NCI-H1436 treated with DMSO at 0.1 percent for 48 hours (cell line): ENCODE measurements around the gene SKP1.
"Not testable (repeated sequence)": the region's sequence is repeated elsewhere in the genome, so short reads cannot be mapped to it uniquely, and the experiment has no call there.

Experiments
- DNase-seq: peaks from one replicate; lab custom pipeline; 2025; lab: John Stamatoyannopoulos, UW

Gene SKP1

GRCh38 chr5:134176511-134177368, at the start of gene SKP1:
TSS of gene SKP1 (minus strand) at chr5:134176950. CDS start at chr5:134174022, 2,928 bp downstream.
- peak; percentile 22 for DNase-seq

DNA sequence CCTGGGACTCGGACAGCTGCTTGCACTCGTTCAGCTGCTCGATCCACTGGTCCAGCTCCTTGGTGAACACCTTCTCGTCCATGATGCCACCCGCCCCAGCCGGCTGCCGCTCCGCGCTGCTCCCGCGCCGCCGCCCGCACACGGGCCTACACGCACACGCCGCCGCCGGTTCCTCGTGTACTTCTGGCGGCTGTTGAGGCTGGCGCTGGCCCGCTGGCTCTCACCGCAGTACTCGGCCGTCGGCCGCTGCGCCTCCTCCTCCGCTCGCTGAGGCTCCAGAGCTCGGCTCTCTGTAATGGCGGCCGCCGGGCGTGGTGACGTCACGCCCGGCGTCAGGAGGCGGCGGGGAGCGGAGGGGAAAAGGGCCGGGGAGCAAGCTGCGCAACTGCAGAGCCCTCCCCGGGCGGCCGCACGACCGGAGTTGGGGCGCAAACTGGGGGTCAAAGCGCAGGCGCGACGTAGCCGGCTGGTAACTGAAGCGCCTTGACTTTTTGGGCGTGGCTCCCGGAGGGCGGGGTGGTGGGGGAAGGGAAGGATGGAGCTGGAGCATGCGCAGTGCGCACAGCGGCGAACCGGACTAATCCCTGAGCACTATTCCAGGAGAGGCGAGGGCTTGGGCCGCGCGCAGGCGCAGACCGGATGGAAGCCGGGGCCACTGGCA, 49.2 kb upstream of the SKP1 start, which contains the start of gene PPP2CA:
PPP2CA (minus strand) TSS at position 294 of the 661 bp plus-strand sequence; CDS start at position 82, 212 bp downstream.
- DNase-seq = peak; percentile 92

DNA sequence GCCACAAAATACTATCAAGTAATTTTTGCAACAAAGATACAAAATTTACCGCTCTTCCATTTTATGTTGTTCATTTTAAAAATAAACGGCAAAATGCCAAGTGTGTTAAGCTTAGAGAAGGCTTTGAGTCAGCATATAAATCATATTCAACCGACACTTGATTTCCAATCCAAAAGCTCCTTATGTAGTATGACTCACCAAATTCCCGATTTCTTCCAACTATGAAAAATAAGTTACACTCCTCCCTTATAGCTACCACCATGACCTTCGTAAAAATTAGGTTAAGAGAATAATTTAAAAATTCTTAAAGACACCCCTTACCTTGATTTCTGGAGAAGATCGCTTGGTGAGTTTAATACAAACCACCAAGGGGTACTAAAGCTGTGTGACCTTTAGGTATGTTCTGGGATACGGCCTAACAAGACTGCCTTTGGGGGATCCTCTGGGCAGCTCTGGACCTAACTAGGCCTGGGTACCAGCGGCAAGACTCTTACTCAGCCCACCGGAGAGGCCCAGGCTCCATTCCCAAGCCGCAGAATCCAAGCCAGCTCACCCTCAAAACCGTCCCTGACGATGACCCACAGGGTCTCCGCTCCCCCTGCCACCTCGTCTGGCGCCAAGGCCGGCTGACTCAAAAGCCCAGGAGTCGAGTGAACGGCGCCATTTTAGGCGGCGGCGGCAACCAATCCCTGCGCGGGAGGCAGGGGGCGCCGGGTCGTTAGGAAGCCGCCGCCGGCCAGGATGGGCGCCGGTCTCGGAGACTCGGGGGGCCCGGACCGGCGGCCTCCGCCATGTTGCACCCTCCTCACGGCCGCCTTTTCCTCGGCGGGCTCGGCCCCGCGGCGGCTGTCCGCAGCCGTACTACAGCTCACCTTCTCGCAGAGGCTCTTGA, 48.4 kb upstream of the SKP1 start:
- DNase-seq = no peak

GRCh38 chr5:134223406-134224248, 46.9 kb upstream of the SKP1 start:
- DNase-seq = no peak

GRCh38 chr5:134221690-134222089, 44.9 kb upstream of the SKP1 start:
- DNase-seq = not testable (repeated sequence)

GRCh38 chr5:134215757-134216156, 39.0 kb upstream of the SKP1 start:
- no peak for DNase-seq

DNA sequence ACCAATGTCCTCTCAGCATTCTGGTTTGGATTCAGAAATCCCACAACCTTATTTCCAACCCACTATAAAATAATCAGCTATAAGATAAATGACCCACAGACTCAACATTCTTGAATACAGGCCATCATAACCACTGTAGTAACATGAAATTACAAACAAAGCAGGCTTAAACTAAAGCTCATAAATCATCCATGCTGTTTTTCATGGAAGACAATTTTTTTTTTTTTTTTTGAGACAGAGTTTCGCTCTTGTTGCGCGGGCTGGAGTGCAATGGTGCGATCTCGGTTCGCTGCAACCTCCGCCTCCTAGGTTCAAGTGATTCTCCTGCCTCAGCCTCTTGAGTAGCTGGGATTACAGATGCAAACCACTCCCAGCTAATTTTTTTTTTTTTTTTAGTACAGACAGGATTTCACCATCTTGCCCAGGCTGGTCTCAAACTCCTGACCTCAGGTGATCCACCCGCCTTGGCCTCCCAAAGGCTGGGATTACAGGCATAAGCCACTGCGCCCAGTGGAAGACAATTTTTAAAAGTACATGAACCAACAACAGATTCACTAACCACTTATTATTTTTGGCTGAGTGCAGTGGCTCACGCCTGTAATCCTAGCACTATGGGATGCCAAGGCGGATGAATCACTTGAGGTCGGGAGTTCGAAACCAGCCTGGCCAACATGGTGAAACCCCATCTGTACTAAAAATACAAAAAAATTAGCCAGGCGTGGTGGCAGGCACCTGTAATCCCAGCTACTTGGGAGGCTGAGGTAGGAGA, 34.7 kb upstream of the SKP1 start:
- not testable (repeated sequence) for DNase-seq

- DNase-seq = no peak
Measured at GRCh38 chr5:134209477-134210245, 32.9 kb upstream of the SKP1 start.

- DNase-seq = no peak
Measured at GRCh38 chr5:134207696-134208095, 30.9 kb upstream of the SKP1 start.

DNA sequence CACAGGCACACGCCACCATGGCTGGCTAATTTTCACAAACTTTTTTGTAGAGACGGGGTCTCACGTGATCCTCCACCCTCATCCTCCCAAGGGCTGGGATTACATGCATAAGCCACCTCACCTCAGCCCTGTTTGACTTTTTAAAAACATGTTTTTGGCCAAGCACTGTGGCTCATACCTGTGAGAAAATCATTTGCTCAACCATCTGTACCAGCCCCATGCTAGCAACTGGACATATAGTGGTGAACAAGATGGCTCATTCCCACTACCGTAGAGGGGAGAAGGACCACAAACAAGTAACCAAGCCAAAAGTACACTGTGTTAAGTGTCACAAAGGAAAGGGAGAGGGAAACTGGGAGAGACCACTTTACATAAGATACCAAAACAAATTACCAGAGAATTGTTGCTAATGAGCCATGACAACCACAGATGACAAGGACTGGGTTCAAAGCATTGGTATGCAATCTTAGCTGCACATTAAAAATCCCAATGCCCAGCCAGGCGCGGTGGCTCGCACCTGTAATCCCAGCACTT, 29.9 kb upstream of the SKP1 start:
- DNase-seq = no peak

DNA sequence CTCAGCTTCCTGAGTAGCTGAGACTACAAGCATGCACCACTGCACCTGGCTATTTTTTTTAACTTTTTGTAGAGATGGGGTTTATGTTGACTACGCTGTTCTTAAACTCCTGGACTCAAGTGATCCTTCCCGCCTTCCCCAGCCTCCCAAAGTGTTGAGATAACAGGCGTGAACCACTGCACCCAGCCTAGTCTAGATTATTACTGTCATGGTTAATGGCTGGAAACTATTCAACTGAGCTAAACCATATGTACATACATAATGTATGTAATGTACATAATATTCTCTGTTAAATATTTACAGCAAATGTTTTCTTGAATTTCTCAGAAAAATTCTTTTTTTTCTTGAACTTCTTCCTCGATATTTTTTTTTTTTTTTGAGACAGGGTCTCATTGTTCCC, 27.8 kb upstream of the SKP1 start:
- no peak for DNase-seq

DNA sequence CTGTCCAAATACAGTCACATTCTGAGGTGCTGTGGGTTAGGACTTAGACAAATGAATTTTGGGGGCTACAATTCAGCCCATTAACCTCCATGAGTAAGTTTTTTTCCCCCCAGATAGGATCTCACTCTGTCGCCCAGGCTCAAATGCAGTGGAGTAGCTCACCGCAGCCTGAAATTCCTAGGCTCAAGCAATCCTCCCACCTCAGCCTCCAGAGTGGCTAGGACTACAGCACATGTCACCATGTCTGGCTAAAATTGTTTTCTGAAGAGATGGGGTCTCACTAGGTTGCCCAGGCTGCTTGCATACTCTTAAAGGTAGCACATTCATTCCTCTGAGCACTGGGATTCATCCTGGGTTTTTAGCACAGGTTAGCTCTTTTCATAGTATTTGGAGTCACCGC, 26.9 kb upstream of the SKP1 start:
- no peak for DNase-seq

DNA sequence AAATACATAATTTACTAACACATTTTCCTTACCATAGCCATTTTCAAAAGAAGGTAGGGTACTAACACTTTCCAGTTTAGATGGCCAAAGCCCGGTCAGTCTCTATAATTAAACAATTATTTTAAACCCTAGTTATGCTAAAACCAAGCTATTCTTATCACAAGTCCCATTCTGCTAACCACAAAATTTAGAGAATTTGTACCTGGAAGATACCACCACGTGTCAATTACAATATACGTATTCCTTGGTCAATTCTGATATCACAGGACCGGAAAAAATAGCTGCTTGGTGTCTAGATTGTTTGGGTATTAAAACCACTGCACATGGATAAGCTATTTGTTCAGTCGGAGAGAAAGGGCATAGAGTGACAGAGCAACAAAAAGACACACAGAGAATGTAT, 18.9 kb upstream of the SKP1 start:
- DNase-seq = no peak

DNA sequence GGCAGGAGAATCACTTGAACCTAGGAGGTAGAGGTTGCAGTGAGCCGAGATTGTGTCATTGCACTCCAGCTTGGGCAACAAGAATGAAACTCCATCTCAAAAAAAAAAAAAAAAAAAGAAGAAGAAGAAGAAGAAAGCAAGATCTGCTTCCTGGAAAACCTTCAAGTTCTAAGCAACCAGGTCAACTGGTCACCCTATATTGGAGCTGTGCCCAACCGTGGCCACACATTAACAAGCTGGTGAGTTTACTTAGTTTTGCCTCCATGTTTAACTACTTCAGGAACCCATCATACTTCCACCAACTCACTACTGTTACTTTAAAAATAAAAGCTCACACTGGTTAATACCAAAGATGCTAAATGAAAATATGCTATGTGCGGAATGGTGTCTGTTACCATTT, 12.3 kb upstream of the SKP1 start:
- no peak for DNase-seq

- no peak for DNase-seq
Measured at GRCh38 chr5:134188092-134188491, 11.3 kb upstream of the SKP1 start.

- DNase-seq = no peak
Measured at GRCh38 chr5:134184155-134185135, 7.7 kb upstream of the SKP1 start.

DNA sequence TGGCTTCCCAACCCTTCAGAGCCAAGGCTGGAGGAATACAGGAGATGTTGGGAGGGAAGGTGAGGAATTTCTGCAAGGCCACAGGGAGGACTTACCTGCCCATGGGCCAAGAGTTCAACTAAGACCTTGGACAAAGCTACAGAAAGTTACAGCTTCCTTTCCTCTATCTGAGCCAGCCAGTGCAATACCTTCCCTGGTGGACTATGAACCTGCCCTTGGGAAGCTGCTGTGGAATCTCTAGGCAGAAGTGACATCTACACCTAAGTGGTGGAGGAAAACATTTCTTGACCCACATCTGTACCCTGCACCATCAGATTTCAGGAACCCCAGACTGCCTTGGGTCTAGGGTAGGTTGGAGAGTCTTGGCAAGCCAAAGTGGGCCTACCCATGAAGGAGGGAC, 6.7 kb upstream of the SKP1 start:
- no peak for DNase-seq

GRCh38 chr5:134178096-134178419, 1.3 kb upstream of the SKP1 start:
- DNase-seq = no peak
